ENCODE results near the gene LIM2. TPM values are rescaled to one million over a fixed set of nuclear protein-coding genes. Genes with fewer than 3 reads are reported as not detected.
"Not testable (repeated sequence)": the region's sequence is repeated elsewhere in the genome, so short reads cannot be mapped to it uniquely, and the experiment has no call there.

The LIM2 gene
- polyA plus RNA-seq, 2 of the 4 experiments (the other 2 are of a cell fraction), result not detected

DNA sequence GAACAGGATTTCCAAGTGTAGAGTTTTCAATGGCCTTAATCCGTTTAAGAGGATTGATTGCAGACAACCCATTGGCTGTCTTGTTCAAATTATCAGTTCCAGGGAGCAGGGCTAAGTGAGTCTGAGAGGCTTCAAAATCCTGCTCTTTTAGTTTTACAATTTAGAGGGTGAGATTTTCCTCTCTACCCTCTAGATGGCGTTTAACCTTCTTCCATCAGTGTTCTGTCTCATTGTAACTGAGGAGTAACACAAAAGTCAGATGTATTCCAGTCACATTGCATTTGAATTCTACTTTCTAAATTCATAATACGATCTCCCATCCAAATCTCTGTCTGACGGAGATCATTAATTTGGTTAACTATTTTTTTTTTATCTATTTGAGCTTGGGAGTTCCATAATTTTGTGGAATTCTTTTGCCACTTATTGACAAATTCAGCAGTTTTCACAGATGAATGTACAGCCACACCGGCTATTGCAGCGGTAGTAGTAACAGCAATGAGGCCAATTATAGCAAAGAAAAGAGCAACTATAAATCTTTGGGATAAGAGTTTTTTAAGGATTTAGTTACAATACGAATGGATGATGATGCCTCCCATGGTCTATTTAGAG is 10.4 kb upstream of the LIM2 start:
- peak; percentile 49 to 50 for DNase-seq (ENCODE audit: low read depth in 1 of 2, low spot score in 1 of 2)

DNA sequence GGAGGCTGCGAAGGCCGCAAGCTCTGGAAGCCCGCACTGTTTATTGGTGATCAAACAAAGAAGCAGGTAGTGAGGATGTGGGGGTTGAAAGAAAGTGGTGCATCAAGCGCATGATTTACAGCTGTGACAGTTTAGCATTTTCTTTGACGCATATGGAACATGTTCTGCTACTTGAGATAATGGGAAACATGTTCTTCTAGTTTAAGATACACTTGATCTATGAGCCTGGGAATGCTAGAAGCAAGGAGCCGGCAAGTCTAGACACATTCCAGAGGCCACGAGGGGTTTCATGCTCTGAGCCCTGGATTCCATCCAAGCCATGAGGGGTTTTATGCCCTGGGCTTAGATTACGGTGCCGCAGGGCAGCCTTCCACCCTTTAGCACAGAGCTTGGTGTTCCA is 9.7 kb upstream of the LIM2 start:
- H3K4me2 ChIP-seq; ATAC-seq; H3K27ac ChIP-seq; H3K4me3 ChIP-seq; DNase-seq (ENCODE audit: low read depth in 1 of 2, low spot score in 1 of 2); POLR2A ChIA-PET; FAIRE-seq: not testable (repeated sequence)
- peaks cover 10% of the 10 kb centered on the region for H3K4me1 ChIP-seq
- peaks cover 19% of the 10 kb centered on the region for H3K9me3 ChIP-seq
- CTCF ChIA-PET, result interaction anchor here (0.6 to 3.2 kb wide), 18 partner anchors 9 to 357 kb away, joined by 3 to 16 read pairs (median 6); partner anchors contain the start of genes LIM2 and VSIG10L
- 86% methylated on average over 9 of the region's 9 CpGs for WGBS (ENCODE audit: missing lambda C conversion rate)

More for the DNA sequence above, 10.4 kb upstream of the LIM2 start:
- no peak for FAIRE-seq
- no peak overlapping the region for H3K4me3 ChIP-seq
- no peak for ATAC-seq
- 40% methylated on average over 7 of the region's 7 CpGs for WGBS (ENCODE audit: missing lambda C conversion rate)
- no peak overlapping the region for H3K27ac ChIP-seq
- peaks cover 10% of the 10 kb centered on the region for H3K4me1 ChIP-seq
- CTCF ChIA-PET, result interaction anchor here (0.6 to 3.2 kb wide), 21 partner anchors 9 to 356 kb away, joined by 3 to 16 read pairs (median 6); partner anchors contain the start of genes CLDND2, LIM2 and VSIG10L
- TF ChIP-seq BHLHE40 (IDR thresholded peaks at IDR 0.05; ENCODE audit: low read depth, low read length) (no peak), RAD21 (conservative IDR thresholded peaks at IDR 0.05 in 1 of 2, IDR thresholded peaks at IDR 0.05 in 1 of 2) (peak; percentile 29 to 44; a peak in 3 of 5 replicates), TP53 (CRISPR knock-in tag; IDR thresholded peaks at IDR 0.05) (no peak), SMC3 (IDR thresholded peaks at IDR 0.05) (0 out of 3 replicates have a peak, but pooled peaks have one; percentile 25)
- TF ChIP-seq, protein P1, sequence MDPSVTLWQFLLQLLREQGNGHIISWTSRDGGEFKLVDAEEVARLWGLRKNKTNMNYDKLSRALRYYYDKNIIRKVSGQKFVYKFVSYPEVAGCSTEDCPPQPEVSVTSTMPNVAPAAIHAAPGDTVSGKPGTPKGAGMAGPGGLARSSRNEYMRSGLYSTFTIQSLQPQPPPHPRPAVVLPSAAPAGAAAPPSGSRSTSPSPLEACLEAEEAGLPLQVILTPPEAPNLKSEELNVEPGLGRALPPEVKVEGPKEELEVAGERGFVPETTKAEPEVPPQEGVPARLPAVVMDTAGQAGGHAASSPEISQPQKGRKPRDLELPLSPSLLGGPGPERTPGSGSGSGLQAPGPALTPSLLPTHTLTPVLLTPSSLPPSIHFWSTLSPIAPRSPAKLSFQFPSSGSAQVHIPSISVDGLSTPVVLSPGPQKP (IDR thresholded peaks at IDR 0.05; ENCODE audit: low read depth, low read length), result no peak
- TF ChIP-seq, protein P2, sequence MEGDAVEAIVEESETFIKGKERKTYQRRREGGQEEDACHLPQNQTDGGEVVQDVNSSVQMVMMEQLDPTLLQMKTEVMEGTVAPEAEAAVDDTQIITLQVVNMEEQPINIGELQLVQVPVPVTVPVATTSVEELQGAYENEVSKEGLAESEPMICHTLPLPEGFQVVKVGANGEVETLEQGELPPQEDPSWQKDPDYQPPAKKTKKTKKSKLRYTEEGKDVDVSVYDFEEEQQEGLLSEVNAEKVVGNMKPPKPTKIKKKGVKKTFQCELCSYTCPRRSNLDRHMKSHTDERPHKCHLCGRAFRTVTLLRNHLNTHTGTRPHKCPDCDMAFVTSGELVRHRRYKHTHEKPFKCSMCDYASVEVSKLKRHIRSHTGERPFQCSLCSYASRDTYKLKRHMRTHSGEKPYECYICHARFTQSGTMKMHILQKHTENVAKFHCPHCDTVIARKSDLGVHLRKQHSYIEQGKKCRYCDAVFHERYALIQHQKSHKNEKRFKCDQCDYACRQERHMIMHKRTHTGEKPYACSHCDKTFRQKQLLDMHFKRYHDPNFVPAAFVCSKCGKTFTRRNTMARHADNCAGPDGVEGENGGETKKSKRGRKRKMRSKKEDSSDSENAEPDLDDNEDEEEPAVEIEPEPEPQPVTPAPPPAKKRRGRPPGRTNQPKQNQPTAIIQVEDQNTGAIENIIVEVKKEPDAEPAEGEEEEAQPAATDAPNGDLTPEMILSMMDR (IDR thresholded peaks at IDR 0.05), result peak; percentile 58
- peaks cover 27% of the 10 kb centered on the region for H3K9me3 ChIP-seq
- no peak overlapping the region for H3K4me2 ChIP-seq
- POLR2A ChIA-PET, result no interaction called here

DNA sequence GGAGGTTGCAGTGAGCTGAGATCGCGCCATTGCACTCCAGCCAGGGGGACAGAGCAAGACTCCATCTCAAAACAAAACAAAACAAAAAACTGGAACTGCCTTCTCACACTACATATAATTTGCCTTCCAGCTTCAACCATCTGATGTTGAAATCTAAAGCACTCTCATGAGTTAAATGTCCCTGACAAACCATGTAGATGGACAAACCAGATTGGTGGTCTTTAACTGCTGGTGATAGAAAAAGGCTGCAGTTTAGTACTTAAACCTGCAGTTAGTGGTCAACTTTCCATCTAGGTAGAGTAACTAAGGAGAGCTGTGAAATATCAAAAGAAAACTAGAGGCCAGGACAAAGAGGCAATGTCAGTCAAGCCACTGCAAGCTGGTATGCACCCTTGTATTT is 8.4 kb upstream of the LIM2 start:
- CTCF ChIA-PET, result interaction anchor here (0.6 to 2.4 kb wide), 5 partner anchors 12 to 261 kb away, joined by 3 to 16 read pairs (median 6); no protein-coding TSS in a partner anchor
- DNase-seq (ENCODE audit: low read depth in 1 of 2, low spot score in 1 of 2), result no peak
- whole genome bisulfite sequencing (ENCODE audit: missing lambda C conversion rate), result 98% methylated on average over 2 of the region's 2 CpGs
- H3K4me1 ChIP-seq, result peaks cover 10% of the 10 kb centered on the region
- POLR2A ChIA-PET, result no interaction called here
- H3K4me2 ChIP-seq, result no peak overlapping the region
- peaks cover 9% of the 10 kb centered on the region; the same call in 1 of the 3 replicates for H3K9me3 ChIP-seq
- FAIRE-seq, result no peak
- no peak overlapping the region for H3K27ac ChIP-seq
- no peak overlapping the region for H3K4me3 ChIP-seq
- no peak for ATAC-seq
- no peak for TF ChIP-seq NR3C1 (IDR thresholded peaks at IDR 0.05)
- no peak for TF ChIP-seq JUN (IDR thresholded peaks at IDR 0.05)
- no peak for TF ChIP-seq HDAC2 (IDR thresholded peaks at IDR 0.05)
- no peak for TF ChIP-seq NFE2L2 (conservative IDR thresholded peaks at IDR 0.05; ENCODE audit: low read length)
- TF ChIP-seq CBX2 (IDR thresholded peaks at IDR 0.05; ENCODE audit: borderline replicate concordance, low read depth), result no peak
- TF ChIP-seq, protein P3, sequence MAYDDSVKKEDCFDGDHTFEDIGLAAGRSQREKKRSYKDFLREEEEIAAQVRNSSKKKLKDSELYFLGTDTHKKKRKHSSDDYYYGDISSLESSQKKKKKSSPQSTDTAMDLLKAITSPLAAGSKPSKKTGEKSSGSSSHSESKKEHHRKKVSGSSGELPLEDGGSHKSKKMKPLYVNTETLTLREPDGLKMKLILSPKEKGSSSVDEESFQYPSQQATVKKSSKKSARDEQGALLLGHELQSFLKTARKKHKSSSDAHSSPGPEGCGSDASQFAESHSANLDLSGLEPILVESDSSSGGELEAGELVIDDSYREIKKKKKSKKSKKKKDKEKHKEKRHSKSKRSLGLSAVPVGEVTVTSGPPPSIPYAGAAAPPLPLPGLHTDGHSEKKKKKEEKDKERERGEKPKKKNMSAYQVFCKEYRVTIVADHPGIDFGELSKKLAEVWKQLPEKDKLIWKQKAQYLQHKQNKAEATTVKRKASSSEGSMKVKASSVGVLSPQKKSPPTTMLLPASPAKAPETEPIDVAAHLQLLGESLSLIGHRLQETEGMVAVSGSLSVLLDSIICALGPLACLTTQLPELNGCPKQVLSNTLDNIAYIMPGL (CRISPR knock-in tag; IDR thresholded peaks at IDR 0.05; ENCODE audit: borderline replicate concordance), result no peak
- TF ChIP-seq EHF (CRISPR knock-in tag; IDR thresholded peaks at IDR 0.05), result no peak
- no peak for TF ChIP-seq ZFP36 (IDR thresholded peaks at IDR 0.05; ENCODE audit: borderline replicate concordance, partially characterized antibody)
- TF ChIP-seq HEYL (CRISPR knock-in tag; IDR thresholded peaks at IDR 0.05), result no peak
- no peak for TF ChIP-seq BHLHE40 (IDR thresholded peaks at IDR 0.05; ENCODE audit: low read depth, low read length)
- TF ChIP-seq, protein P4, sequence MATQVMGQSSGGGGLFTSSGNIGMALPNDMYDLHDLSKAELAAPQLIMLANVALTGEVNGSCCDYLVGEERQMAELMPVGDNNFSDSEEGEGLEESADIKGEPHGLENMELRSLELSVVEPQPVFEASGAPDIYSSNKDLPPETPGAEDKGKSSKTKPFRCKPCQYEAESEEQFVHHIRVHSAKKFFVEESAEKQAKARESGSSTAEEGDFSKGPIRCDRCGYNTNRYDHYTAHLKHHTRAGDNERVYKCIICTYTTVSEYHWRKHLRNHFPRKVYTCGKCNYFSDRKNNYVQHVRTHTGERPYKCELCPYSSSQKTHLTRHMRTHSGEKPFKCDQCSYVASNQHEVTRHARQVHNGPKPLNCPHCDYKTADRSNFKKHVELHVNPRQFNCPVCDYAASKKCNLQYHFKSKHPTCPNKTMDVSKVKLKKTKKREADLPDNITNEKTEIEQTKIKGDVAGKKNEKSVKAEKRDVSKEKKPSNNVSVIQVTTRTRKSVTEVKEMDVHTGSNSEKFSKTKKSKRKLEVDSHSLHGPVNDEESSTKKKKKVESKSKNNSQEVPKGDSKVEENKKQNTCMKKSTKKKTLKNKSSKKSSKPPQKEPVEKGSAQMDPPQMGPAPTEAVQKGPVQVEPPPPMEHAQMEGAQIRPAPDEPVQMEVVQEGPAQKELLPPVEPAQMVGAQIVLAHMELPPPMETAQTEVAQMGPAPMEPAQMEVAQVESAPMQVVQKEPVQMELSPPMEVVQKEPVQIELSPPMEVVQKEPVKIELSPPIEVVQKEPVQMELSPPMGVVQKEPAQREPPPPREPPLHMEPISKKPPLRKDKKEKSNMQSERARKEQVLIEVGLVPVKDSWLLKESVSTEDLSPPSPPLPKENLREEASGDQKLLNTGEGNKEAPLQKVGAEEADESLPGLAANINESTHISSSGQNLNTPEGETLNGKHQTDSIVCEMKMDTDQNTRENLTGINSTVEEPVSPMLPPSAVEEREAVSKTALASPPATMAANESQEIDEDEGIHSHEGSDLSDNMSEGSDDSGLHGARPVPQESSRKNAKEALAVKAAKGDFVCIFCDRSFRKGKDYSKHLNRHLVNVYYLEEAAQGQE (IDR thresholded peaks at IDR 0.05), result no peak
- no peak for TF ChIP-seq MAFK (IDR thresholded peaks at IDR 0.05; ENCODE audit: partially characterized antibody)
- TF ChIP-seq, protein P5, sequence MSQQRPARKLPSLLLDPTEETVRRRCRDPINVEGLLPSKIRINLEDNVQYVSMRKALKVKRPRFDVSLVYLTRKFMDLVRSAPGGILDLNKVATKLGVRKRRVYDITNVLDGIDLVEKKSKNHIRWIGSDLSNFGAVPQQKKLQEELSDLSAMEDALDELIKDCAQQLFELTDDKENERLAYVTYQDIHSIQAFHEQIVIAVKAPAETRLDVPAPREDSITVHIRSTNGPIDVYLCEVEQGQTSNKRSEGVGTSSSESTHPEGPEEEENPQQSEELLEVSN (IDR thresholded peaks at IDR 0.05; ENCODE audit: borderline replicate concordance, low read depth), result no peak
- TF ChIP-seq TP53 (CRISPR knock-in tag; IDR thresholded peaks at IDR 0.05), result no peak
- TF ChIP-seq, protein P6, sequence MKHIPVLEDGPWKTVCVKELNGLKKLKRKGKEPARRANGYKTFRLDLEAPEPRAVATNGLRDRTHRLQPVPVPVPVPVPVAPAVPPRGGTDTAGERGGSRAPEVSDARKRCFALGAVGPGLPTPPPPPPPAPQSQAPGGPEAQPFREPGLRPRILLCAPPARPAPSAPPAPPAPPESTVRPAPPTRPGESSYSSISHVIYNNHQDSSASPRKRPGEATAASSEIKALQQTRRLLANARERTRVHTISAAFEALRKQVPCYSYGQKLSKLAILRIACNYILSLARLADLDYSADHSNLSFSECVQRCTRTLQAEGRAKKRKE (CRISPR knock-in tag; IDR thresholded peaks at IDR 0.05; ENCODE audit: low read depth), result no peak
- no peak for TF ChIP-seq HOXB5 (CRISPR knock-in tag; IDR thresholded peaks at IDR 0.05)
- TF ChIP-seq RFX5 (IDR thresholded peaks at IDR 0.05), result no peak

All from A549 (cell line).